ENCODE data around the gene ETV5.

ETV5 gene

GRCh38 chr3:186124592-186124991 lies 15.7 kb upstream of the ETV5 start:
- Histone ChIP-seq H3K4me3 (no peak overlapping the region), H3K27ac (no peak overlapping the region)
- no peak for DNase-seq (ENCODE audit: low spot score)
- TF ChIP-seq CTCF (IDR thresholded peaks at IDR 0.05): no peak

DNA sequence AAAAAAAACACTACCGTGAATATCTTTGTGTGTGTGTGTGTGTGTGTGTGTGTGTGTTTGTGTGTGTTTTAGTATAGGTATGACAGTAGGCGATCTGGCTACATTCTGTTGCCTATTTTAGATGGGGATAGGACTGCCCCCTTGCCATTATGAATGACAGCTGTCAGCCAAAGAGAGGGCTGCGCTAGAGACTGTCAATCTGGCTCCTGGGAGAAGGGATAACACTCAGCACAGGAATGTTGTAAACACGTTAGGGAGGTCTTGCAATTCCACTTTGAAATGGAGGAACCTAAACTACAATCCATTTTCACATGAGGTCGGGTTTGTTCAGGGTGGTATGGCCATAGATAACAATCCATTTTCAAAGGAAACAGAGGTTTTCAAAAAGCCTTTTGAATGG lies 14.1 kb upstream of the ETV5 start:
- no peak overlapping the region for H3K4me3 ChIP-seq
- DNase-seq (ENCODE audit: low spot score): no peak
- no peak for TF ChIP-seq CTCF (IDR thresholded peaks at IDR 0.05)
- no peak overlapping the region for H3K27ac ChIP-seq

DNA sequence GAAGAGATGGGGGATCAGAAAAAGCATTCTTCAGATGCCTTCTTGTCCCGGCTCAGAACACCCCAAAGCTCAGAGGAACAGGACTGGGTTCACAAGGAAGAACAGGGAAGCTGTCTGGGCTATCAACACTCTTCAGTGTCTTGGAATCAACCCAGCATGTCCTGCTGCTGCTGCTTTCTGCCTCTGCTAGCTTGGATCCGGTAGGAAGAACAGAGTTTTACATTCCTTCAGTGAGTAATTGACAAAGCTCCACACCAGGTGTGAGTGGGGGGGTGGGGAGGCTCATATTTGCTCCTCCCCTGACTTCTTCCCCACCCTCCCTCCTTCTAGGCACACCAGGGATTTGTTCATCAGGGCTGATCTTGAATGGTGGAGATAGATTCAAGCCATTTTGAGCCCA lies 13.1 kb upstream of the ETV5 start:
- Histone ChIP-seq H3K27ac (no peak overlapping the region), H3K4me3 (no peak overlapping the region)
- DNase-seq (ENCODE audit: low spot score): no peak
- TF ChIP-seq CTCF (IDR thresholded peaks at IDR 0.05): no peak

GRCh38 chr3:186121278-186121677 lies 12.4 kb upstream of the ETV5 start:
- TF ChIP-seq CTCF (IDR thresholded peaks at IDR 0.05): no peak

DNA sequence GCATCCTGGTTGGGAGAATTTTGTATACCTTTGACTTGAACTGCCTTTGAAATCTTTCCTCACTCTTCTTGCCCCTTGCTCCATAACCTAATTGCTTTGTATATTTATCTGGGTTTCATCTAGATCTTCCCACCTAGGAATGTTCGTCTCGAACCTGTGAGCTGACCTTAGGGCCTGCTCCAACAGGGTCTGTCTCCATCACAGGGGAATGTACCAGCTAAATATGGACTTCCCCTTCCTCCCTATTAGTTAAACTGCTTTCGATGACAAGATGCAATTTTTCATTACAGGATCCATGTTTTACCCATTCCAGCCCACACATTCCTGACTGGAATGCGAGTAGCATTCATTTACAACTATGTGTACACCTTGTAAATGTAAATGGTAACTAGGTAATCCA lies 10.6 kb upstream of the ETV5 start:
- no peak for DNase-seq (ENCODE audit: low spot score)
- TF ChIP-seq CTCF (IDR thresholded peaks at IDR 0.05): no peak
- H3K27ac ChIP-seq: no peak overlapping the region
- no peak overlapping the region for H3K4me3 ChIP-seq

More at GRCh38 chr3:186121278-186121677, 12.4 kb upstream of the ETV5 start:
- DNase-seq (ENCODE audit: low spot score): no peak
- H3K4me3 ChIP-seq: no peak overlapping the region
- H3K27ac ChIP-seq: no peak overlapping the region

DNA sequence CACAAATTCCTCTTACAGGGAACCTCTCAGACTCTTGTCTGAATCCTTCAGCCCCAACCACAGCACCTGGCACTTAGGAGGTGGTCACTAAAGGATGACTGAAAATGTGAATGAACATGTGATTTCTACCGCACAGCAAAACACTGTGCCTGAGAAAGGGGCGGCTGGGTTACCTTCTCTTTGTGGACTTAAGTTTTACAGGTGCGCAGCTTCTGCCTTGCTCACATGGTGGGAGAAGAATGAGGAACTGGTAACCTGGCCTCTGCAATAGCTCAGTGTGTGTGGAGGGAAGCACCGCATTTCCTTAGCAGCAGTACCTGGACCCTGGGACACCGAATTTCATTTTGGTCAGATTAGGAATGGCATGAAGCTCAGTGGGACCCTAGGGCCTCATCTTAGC lies 9.8 kb upstream of the ETV5 start:
- H3K4me3 ChIP-seq: no peak overlapping the region
- DNase-seq (ENCODE audit: low spot score): no peak
- H3K27ac ChIP-seq: no peak overlapping the region
- TF ChIP-seq CTCF (IDR thresholded peaks at IDR 0.05): no peak

DNA sequence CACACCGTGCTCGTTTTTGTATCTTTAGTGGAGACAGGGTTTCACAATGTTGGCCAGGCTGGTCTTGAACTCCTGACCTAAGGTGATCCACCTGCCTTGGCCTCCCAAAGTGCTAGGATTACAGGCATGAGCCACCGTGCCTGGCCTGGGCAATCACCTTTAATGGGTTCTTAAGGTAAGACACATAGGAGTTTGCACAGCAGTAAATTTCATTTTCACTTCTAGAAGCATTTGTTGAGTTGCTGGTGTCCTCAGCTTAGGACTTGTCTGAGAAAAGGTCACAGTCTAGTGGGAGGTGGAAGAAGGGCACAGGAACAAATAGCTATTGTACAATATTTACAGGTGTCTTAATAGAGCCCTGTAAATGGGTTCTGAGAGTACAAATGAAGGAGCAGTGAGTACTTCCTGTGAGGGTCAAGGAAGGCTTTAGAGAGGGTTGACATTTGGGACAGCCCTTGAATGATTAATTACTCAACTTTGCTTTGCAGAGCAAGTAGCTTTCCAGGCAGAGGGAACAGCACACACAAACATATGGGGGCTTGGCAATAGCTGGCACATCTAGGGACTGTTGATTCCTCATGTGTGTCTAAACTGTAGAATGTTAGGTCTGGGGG lies 8.7 kb upstream of the ETV5 start:
- no peak for DNase-seq (ENCODE audit: low spot score)
- no peak for TF ChIP-seq CTCF (IDR thresholded peaks at IDR 0.05)
- Histone ChIP-seq H3K4me3 (no peak overlapping the region), H3K27ac (no peak overlapping the region)

All from coronary artery (tissue), 2 donors.